ENCODE measurements around the gene CHST8. TPM values are rescaled to one million over a fixed set of nuclear protein-coding genes. Genes with fewer than 3 reads are reported as not detected.

The CHST8 gene
- total RNA-seq, 4 donors from 2014 or later: not detected

DNA sequence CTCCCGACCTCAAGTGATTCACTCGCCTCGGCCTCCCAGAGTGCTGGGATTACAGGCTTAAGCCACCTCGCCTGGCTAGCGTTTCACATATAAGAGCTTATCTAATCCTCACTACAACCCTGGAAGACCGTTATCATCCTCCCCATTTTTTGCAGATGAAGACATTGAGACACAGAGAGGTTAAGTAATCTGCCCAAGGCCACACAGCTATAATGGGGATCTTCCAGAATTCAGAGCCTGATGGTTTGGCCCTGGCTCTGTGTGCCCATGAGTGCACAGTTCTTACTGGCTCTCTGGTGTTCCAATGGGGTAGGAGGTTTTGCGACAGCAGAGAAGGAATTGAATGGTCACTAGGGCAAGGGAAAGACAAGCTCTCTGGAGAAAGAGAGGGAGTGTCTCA, 158.1 kb downstream of the CHST8 start:
- H3K4me1 ChIP-seq: peaks cover 0 to 4% (median 2%) of the 10 kb centered on the region in 4 donors
- no peaks in the 10 kb centered on the region for H3K9me3 ChIP-seq
- no peak overlapping the region for H3K4me3 ChIP-seq
- intact Hi-C loops (cut with DNase I; ENCODE audit: low total_unique reads) (loop anchor here (2.0 to 5.0 kb wide), 3 partner anchors 315 to 538 kb away; no protein-coding TSS in a partner anchor), in situ Hi-C loops (cut with MboI; ENCODE audit: low pct_ligation_motif_present in 1 of 4, low pct_unique_long_range_greater_than_20kb in 1 of 4, low sequenced_read_pairs in 3 of 4) (loop anchor here (10.0 kb wide), 5 partner anchors 215 to 545 kb away; no protein-coding TSS in a partner anchor)
- 83 to 100% methylated on average over 2 to 7 of the region's 7 CpGs for WGBS, 2 donors (ENCODE audit: low coverage in 1 of 2)
- H3K27me3 ChIP-seq: peaks cover 19% of the 10 kb centered on the region
- TF ChIP-seq POLR2AphosphoS5 (IDR thresholded peaks at IDR 0.05) (no peak), POLR2A (IDR thresholded peaks at IDR 0.05) (no peak), EP300 (IDR thresholded peaks at IDR 0.05; ENCODE audit: low read depth) (no peak)
- TF ChIP-seq, protein P1, sequence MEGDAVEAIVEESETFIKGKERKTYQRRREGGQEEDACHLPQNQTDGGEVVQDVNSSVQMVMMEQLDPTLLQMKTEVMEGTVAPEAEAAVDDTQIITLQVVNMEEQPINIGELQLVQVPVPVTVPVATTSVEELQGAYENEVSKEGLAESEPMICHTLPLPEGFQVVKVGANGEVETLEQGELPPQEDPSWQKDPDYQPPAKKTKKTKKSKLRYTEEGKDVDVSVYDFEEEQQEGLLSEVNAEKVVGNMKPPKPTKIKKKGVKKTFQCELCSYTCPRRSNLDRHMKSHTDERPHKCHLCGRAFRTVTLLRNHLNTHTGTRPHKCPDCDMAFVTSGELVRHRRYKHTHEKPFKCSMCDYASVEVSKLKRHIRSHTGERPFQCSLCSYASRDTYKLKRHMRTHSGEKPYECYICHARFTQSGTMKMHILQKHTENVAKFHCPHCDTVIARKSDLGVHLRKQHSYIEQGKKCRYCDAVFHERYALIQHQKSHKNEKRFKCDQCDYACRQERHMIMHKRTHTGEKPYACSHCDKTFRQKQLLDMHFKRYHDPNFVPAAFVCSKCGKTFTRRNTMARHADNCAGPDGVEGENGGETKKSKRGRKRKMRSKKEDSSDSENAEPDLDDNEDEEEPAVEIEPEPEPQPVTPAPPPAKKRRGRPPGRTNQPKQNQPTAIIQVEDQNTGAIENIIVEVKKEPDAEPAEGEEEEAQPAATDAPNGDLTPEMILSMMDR (IDR thresholded peaks at IDR 0.05): no peak
- no peaks in the 10 kb centered on the region for H3K36me3 ChIP-seq
- no peak overlapping the region for H3K27ac ChIP-seq
- DNase-seq: no peak

DNA sequence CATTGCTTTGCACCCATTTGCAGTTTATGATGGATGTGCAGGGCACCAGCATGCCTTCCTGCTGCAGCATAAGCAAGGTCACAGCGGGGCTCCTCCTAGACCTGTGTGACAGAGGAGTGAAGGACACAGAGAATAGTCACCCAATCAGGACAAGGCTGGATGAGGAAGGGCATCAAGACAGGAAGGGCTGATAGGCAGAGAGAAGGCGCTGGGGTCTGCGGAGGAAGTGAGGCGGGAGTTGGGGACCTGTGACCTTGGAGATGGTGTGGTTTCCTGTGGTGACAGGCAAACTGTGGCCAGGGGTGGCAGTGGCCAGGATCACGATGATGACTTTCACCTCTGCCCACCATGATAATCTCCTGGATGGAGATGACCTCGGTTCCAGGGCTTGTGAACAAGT, 158.5 kb downstream of the CHST8 start:
- in situ Hi-C loops (cut with MboI; ENCODE audit: low pct_ligation_motif_present in 1 of 4, low pct_unique_long_range_greater_than_20kb in 1 of 4, low sequenced_read_pairs in 3 of 4): loop anchor here (10.0 kb wide), 1 partner anchor 315 kb away; no protein-coding TSS in a partner anchor
- peaks cover 0 to 4% (median 2%) of the 10 kb centered on the region in 4 donors for H3K4me1 ChIP-seq

DNA sequence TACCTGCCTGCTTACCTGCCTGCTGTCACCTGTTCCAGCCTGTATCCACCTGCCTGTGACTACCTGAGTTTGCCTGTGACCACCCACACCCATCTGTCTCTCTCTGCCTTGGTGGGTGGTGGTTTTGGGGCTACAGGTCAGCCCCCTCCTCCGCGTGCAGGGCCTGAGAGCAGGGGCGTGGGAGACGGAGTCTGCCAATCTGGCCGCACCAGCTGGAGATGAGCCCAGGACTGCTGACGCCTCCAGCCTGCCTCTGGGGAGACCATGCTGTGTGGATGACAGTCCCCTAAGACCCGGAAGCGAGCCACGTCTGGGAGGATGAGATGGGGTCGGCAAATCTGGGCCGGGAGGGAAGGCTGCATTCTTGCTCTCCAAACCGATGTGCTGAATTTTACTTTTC, 159.0 kb downstream of the CHST8 start:
- Histone ChIP-seq H3K4me3 (no peak overlapping the region), H3K27ac (no peak overlapping the region), H3K4me1 (peaks cover 0 to 4% (median 2%) of the 10 kb centered on the region in 4 donors), H3K36me3 (no peaks in the 10 kb centered on the region), H3K27me3 (peaks cover 19% of the 10 kb centered on the region), H3K9me3 (no peaks in the 10 kb centered on the region)
- TF ChIP-seq POLR2AphosphoS5 (IDR thresholded peaks at IDR 0.05) (no peak), POLR2A (IDR thresholded peaks at IDR 0.05) (no peak)
- DNase-seq: no peak
- in situ Hi-C loops (cut with MboI; ENCODE audit: low pct_ligation_motif_present in 1 of 4, low pct_unique_long_range_greater_than_20kb in 1 of 4, low sequenced_read_pairs in 3 of 4): loop anchor here (10.0 kb wide), 1 partner anchor 314 kb away; no protein-coding TSS in a partner anchor
- WGBS, 2 donors (ENCODE audit: low coverage in 1 of 2): 59 to 74% methylated on average over 6 to 12 of the region's 12 CpGs
- intact Hi-C loops (cut with DNase I; ENCODE audit: low total_unique reads): no loop called here

More for the DNA sequence above, 158.5 kb downstream of the CHST8 start:
- 46% methylated on average over 6 of the region's 6 CpGs; no CpG with 5 or more reads in 1 of the 2 donors for WGBS, 2 donors (ENCODE audit: low coverage in 1 of 2)
- Histone ChIP-seq H3K9me3 (no peaks in the 10 kb centered on the region), H3K27ac (no peak overlapping the region), H3K27me3 (peaks cover 19% of the 10 kb centered on the region), H3K4me3 (no peak overlapping the region), H3K36me3 (no peaks in the 10 kb centered on the region)
- DNase-seq: no peak
- TF ChIP-seq, protein P1 (IDR thresholded peaks at IDR 0.05): no peak
- TF ChIP-seq POLR2A (IDR thresholded peaks at IDR 0.05) (no peak), POLR2AphosphoS5 (IDR thresholded peaks at IDR 0.05) (no peak), EP300 (IDR thresholded peaks at IDR 0.05; ENCODE audit: low read depth) (no peak)
- intact Hi-C loops (cut with DNase I; ENCODE audit: low total_unique reads): no loop called here

DNA sequence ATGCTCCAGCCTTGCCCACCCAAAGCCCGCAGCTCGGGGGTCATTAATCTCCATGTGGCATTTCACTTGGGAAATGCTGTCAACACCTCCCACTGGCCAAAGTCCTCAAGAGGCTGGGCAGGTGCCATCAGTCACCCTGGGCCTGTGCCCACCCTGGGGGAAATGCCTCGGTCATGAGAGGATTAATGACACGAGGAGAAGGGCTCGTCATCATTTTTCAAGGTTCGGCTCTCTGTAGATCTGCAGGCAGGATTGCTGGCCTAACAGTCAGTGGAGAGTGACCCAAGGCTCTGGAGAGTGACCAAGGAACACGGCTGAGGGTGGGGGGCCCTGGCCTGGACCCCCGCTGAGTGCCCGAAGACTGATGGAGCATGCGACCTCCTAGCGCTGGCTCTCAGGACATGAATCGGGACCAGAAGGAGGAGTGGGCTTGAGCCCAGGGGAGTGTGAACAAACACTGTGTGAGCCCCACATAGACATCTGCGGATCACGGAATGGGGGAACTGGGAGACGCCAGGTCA, 159.7 kb downstream of the CHST8 start:
- intact Hi-C loops (cut with DNase I; ENCODE audit: low total_unique reads): no loop called here
- in situ Hi-C loops (cut with MboI; ENCODE audit: low pct_ligation_motif_present in 1 of 4, low pct_unique_long_range_greater_than_20kb in 1 of 4, low sequenced_read_pairs in 3 of 4): loop anchor here (10.0 kb wide), 1 partner anchor 313 kb away; no protein-coding TSS in a partner anchor

More for the DNA sequence above, 159.7 kb downstream of the CHST8 start:
- Histone ChIP-seq H3K4me1 (peaks cover 0 to 4% (median 2%) of the 10 kb centered on the region in 4 donors), H3K4me3 (no peak overlapping the region), H3K27ac (no peak overlapping the region), H3K36me3 (no peaks in the 10 kb centered on the region), H3K27me3 (peaks cover 19% of the 10 kb centered on the region), H3K9me3 (no peaks in the 10 kb centered on the region)
- TF ChIP-seq, protein P1 (IDR thresholded peaks at IDR 0.05): no peak
- TF ChIP-seq POLR2AphosphoS5 (IDR thresholded peaks at IDR 0.05): no peak
- no peak for TF ChIP-seq EP300 (IDR thresholded peaks at IDR 0.05; ENCODE audit: low read depth)
- no peak for TF ChIP-seq POLR2A (IDR thresholded peaks at IDR 0.05)
- WGBS, 2 donors (ENCODE audit: low coverage in 1 of 2): 82% methylated on average over 15 of the region's 15 CpGs; no CpG with 5 or more reads in 1 of the 2 donors
- no peak for DNase-seq
